PFSK-1 (cell line): ENCODE measurements around the gene LRRC71.

Source experiments
- FOXP2 ChIP-seq: optimal IDR thresholded peaks from 2 replicates; pipeline ENCODE3; 2011; ENCODE audit warnings: borderline replicate concordance, control low read depth, inconsistent platforms; ENCODE audit not compliant: insufficient read depth; ENCODE audit errors: extremely low read length, extremely low read depth
- POLR2AphosphoS5 ChIP-seq: IDR thresholded peaks from 2 replicates; pipeline ENCODE4 v1.6.1; 2012; ENCODE audit warnings: low read depth, mild to moderate bottlenecking, control low read depth, low read length, moderate library complexity
- SIN3A ChIP-seq: IDR thresholded peaks from 2 replicates; pipeline ENCODE4 v1.6.1; 2012; ENCODE audit warnings: mild to moderate bottlenecking, low read length, moderate library complexity, borderline replicate concordance; ENCODE audit not compliant: insufficient read depth
- TAF1 ChIP-seq: IDR thresholded peaks from 2 replicates; pipeline ENCODE4 v1.6.1; 2012; ENCODE audit warnings: low read length, control low read depth, borderline replicate concordance; ENCODE audit not compliant: insufficient read depth
- TF ChIP-seq, protein P1 (sequence below), 2 experiments: IDR thresholded peaks; 2 replicates each; pipeline versions ENCODE4 v1.6.1 to v1.8.0; 2011 to 2012; ENCODE audit warnings: low read depth in 2 of 2, low read length in 2 of 2, control low read depth in 1 of 2, inconsistent platforms in 1 of 2, mild to moderate bottlenecking in 1 of 2, moderate library complexity in 1 of 2; ENCODE audit not compliant: insufficient read depth in 1 of 2

Gene LRRC71

GRCh38 chr1:156912310-156912709 is 8.1 kb upstream of the LRRC71 start:
- TF ChIP-seq TAF1 (no peak), POLR2AphosphoS5 (no peak), SIN3A (no peak), FOXP2 (no peak)
- TF ChIP-seq, protein P1, sequence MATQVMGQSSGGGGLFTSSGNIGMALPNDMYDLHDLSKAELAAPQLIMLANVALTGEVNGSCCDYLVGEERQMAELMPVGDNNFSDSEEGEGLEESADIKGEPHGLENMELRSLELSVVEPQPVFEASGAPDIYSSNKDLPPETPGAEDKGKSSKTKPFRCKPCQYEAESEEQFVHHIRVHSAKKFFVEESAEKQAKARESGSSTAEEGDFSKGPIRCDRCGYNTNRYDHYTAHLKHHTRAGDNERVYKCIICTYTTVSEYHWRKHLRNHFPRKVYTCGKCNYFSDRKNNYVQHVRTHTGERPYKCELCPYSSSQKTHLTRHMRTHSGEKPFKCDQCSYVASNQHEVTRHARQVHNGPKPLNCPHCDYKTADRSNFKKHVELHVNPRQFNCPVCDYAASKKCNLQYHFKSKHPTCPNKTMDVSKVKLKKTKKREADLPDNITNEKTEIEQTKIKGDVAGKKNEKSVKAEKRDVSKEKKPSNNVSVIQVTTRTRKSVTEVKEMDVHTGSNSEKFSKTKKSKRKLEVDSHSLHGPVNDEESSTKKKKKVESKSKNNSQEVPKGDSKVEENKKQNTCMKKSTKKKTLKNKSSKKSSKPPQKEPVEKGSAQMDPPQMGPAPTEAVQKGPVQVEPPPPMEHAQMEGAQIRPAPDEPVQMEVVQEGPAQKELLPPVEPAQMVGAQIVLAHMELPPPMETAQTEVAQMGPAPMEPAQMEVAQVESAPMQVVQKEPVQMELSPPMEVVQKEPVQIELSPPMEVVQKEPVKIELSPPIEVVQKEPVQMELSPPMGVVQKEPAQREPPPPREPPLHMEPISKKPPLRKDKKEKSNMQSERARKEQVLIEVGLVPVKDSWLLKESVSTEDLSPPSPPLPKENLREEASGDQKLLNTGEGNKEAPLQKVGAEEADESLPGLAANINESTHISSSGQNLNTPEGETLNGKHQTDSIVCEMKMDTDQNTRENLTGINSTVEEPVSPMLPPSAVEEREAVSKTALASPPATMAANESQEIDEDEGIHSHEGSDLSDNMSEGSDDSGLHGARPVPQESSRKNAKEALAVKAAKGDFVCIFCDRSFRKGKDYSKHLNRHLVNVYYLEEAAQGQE (IDR thresholded peaks at IDR 0.05; ENCODE audit: insufficient read depth in 1 of 2, low read depth in 2 of 2, low read length in 2 of 2) = no peak

GRCh38 chr1:156912861-156913808 is 7.3 kb upstream of the LRRC71 start:
- no peak for TF ChIP-seq POLR2AphosphoS5
- TF ChIP-seq TAF1 = no peak
- TF ChIP-seq, protein P1 (IDR thresholded peaks at IDR 0.05; ENCODE audit: insufficient read depth in 1 of 2, low read depth in 2 of 2, low read length in 2 of 2) = no peak
- no peak for TF ChIP-seq FOXP2
- no peak for TF ChIP-seq SIN3A

GRCh38 chr1:156913809-156914387 is 6.5 kb upstream of the LRRC71 start:
- no peak for TF ChIP-seq SIN3A
- TF ChIP-seq TAF1 = no peak
- TF ChIP-seq POLR2AphosphoS5 = no peak
- TF ChIP-seq FOXP2 = no peak
- TF ChIP-seq, protein P1 (IDR thresholded peaks at IDR 0.05; ENCODE audit: insufficient read depth in 1 of 2, low read depth in 2 of 2, low read length in 2 of 2) = no peak

DNA sequence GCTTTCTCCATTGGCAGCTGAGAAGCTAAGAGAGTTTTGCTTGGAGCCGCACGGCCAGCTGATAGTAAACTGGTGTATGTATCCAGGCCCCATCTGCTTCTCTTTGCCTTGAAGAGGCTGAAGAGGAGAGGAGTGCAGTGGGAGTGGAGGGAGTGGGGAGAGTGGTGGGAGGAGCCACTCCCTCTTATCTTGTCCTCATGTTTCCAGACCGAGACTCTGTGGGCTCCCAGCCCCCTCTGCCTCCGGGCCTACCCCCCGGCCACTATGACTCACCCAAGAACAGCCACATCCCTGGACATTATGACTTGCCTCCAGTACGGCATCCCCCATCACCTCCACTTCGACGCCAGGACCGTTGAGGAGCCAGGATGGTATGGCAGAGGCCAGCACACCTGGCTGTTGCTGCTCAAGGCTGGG is 6.0 kb upstream of the LRRC71 start:
- TF ChIP-seq TAF1 (no peak), FOXP2 (no peak), POLR2AphosphoS5 (no peak), SIN3A (no peak)
- TF ChIP-seq, protein P1 (IDR thresholded peaks at IDR 0.05; ENCODE audit: insufficient read depth in 1 of 2, low read depth in 2 of 2, low read length in 2 of 2) = no peak
